HFF-Myc (cell line): Measurements from ENCODE around the gene TVP23C.

Experiments used
- DNase-seq: peaks from one replicate; pipeline ENCODE4 v3.0.0-alpha.2; 2011; ENCODE audit warnings: low read depth; ENCODE audit errors: extremely low read depth
- H3K4me3 ChIP-seq: replicated peaks from 2 replicates; pipeline ENCODE4 v1.5.1; 2011; ENCODE audit warnings: low read depth, mild to moderate bottlenecking, control low read depth, low read length
- TF ChIP-seq, protein P1 (sequence below): IDR thresholded peaks from 2 replicates; pipeline ENCODE4 v1.5.1; 2012; ENCODE audit warnings: mild to moderate bottlenecking, low read depth, low read length, control low read depth; ENCODE audit errors: missing control alignments

TVP23C gene

GRCh38 chr17:15467592-15467991, 95.7 kb downstream of the TVP23C start, which contains the start of gene CDRT4:
Gene CDRT4 (minus strand): TSS chr17:15467621. CDS start chr17:15440238, 27,383 bp downstream.
- TF ChIP-seq, protein P1, sequence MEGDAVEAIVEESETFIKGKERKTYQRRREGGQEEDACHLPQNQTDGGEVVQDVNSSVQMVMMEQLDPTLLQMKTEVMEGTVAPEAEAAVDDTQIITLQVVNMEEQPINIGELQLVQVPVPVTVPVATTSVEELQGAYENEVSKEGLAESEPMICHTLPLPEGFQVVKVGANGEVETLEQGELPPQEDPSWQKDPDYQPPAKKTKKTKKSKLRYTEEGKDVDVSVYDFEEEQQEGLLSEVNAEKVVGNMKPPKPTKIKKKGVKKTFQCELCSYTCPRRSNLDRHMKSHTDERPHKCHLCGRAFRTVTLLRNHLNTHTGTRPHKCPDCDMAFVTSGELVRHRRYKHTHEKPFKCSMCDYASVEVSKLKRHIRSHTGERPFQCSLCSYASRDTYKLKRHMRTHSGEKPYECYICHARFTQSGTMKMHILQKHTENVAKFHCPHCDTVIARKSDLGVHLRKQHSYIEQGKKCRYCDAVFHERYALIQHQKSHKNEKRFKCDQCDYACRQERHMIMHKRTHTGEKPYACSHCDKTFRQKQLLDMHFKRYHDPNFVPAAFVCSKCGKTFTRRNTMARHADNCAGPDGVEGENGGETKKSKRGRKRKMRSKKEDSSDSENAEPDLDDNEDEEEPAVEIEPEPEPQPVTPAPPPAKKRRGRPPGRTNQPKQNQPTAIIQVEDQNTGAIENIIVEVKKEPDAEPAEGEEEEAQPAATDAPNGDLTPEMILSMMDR: no peak
- no peak for DNase-seq
- H3K4me3 ChIP-seq: no peak within 1 kb of the TSS

GRCh38 chr17:15466131-15466530, 97.2 kb downstream of the TVP23C start:
- TF ChIP-seq, protein P1: no peak
- no peak overlapping the region for H3K4me3 ChIP-seq
- DNase-seq: no peak

- no peak for DNase-seq
- TF ChIP-seq, protein P1: no peak
Observed at GRCh38 chr17:15465045-15465701, 98.1 kb downstream of the TVP23C start.

DNA sequence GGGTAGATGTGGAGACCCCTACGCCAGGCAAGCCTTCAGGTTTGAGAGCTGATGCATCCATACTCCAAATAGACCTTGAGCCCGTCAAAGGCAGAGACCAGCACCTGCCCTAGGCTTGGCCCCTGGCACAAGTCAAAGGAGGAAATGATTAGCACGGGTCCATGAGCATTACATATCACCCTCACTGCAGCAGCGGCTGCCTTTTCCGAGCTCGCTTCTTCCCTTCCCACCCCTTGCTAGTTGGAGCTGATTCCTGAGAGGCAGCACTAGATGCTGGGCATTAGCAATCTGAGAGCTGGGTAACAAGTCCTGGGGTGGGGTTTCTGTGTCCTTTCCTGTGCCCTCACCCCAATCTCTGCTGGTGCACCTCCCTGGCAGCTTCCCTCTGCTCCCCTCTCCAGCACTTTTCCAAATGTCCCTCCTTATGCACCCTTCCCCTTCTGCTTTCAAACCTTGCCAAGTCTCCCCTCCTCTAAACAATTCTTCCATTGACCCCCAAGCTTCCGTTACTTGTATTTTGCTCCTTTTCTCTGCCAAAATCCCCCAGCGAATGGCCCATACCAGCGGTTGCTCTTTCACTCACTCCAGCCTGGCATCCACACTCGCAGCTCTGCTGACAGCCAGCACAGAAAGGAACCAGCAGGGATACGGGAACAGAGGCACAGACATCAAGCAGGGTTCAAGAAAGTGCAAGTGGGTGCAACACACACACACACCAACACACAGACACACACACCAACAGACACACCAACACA, 98.9 kb downstream of the TVP23C start:
- H3K4me3 ChIP-seq: no peak overlapping the region
- TF ChIP-seq, protein P1: no peak
- DNase-seq: no peak

More at GRCh38 chr17:15465045-15465701, 98.1 kb downstream of the TVP23C start:
- no peak overlapping the region for H3K4me3 ChIP-seq

DNA sequence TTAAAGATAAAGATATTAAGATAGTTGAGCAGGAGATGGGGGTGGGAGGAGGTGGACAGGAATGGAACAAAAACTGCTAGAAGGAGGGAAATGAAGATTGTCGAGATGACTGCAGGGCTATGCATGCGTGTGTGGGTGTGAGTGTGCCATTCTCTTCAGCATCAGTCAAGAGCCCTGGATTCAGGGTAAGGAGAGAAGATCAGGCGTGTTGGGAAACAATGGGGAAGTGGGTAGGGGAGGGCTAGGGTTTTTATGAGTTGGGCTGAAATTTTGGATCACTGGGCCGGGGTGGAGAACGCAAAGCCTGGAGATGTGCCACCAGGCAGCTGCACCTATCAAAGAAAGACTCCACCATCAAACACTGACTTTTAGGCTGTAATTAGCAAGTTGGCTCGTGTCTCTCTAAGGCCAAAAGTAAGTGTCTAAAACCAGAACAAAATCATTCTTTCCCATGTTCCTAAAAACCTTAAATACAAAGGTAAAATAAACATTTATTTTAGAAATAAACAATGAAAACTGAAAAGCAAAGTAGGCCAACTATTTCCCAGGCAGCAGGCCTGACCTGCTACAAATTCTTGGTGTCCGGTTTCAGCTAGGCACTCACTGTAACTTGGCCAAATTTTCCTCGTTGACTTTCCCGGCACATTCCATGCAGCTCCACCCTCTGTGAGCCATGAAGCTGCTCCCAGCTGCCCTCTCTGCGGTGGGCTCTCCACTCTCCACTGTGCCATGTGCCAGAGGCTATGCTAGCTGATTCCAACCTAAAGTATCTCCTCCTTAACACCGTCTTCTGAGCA, 100.1 kb downstream of the TVP23C start:
- TF ChIP-seq, protein P1: no peak
- H3K4me3 ChIP-seq: no peak overlapping the region
- DNase-seq: peak; percentile 87

DNA sequence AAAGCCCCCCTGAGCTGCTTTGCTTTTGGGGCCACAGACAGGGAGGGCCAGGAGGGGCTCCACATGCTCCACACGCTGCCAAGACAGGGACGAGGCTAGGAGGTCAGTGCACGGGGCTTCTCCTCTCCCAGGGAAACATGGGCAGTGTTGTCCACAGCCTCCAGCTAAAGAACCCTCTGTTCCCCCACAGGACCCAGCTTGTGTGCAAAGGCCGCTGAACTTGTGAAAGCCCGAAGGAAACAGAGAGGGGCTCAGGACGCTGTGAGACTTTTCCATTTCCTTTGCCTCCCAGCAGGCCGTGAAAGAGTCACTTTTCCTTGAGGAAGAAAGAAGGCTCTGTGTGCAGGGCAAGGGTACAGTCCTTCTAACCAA, 105.6 kb downstream of the TVP23C start:
- TF ChIP-seq, protein P1: no peak
- H3K4me3 ChIP-seq: no peak overlapping the region

More for the DNA sequence above, 105.6 kb downstream of the TVP23C start:
- no peak for DNase-seq
